Measurements from ENCODE around the gene ALDH3A1.

- TF ChIP-seq POLR2AphosphoS5 (IDR thresholded peaks at IDR 0.05; ENCODE audit: borderline replicate concordance, low read depth, low read length) = no peak
- no peak for TF ChIP-seq EZH2 (IDR thresholded peaks at IDR 0.05)
Measured at GRCh38 chr17:19713901-19714361, 34.2 kb downstream of the ALDH3A1 start.
